ENCODE data around the gene RAI1.

Gene RAI1

GRCh38 chr17:17736205-17737183 is 55.2 kb downstream of the RAI1 start:
- no peak for DNase-seq

DNA sequence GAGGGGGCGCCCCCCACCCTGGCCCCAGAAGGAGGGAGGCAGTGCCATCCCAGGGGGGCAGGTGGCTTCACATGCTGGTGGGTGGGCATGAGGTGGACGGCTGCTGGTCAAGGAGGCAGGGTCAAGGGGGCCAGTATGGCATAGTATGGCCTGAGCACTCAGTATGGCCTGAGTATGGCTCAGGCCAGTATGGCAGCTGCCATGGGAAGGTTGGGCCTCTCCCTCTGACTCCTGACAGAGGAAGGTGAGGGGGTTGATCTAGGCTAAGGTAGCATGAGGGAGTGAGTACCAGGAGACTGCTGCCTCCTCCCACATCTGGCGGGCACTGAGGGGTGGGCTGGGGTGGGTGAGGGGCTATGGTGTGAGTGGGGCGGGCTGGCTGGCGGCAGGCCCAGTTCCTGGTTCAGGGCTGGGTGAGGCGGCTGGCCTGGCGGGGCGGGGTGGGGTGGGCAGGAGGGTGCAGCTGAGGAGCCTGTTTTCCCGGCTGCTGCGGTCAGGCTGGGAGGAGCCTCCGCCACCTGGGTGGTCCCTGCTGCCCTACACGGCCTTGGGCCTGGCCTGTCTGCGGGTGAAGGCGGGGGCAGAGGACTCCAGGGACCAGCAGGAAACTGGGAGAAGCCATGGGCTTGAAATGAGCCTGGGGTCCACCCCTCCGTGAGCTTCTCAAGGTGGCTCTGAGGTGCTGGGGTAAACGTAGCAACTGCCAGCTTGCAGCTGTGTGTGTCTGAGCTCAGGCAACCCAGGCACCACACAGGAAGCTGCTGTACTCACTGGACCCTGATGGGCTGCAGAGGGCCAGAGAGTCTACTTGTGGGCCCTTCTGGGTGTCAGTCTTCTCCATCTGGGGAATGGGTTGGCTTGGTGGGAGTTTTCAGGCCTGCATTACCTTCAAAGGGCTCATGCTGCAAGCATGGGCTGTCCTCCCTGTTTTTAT is 57.0 kb downstream of the RAI1 start:
- DNase-seq, result no peak

DNA sequence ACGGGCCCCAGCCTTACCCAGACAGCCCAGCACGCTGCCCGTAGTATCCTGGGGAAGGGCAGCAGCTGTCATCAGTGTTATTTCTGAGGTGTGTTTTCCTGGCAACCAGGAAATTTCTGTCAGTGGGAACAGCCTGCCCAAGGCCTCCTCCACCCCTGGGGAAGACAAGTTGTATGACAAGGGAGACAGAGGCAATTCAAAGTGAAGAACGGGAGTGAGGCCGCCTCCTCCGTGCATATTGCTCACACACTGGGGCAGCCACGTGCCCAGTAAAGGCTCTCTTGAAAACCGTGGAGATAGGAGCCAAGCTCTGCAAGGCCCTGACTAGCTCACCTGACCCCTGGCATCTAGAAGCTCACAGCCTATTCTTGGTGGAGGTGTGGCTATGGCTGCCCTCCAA is 57.6 kb downstream of the RAI1 start:
- DNase-seq, result no peak

- DNase-seq, result no peak
Observed at GRCh38 chr17:17739388-17740066, 58.3 kb downstream of the RAI1 start.

DNA sequence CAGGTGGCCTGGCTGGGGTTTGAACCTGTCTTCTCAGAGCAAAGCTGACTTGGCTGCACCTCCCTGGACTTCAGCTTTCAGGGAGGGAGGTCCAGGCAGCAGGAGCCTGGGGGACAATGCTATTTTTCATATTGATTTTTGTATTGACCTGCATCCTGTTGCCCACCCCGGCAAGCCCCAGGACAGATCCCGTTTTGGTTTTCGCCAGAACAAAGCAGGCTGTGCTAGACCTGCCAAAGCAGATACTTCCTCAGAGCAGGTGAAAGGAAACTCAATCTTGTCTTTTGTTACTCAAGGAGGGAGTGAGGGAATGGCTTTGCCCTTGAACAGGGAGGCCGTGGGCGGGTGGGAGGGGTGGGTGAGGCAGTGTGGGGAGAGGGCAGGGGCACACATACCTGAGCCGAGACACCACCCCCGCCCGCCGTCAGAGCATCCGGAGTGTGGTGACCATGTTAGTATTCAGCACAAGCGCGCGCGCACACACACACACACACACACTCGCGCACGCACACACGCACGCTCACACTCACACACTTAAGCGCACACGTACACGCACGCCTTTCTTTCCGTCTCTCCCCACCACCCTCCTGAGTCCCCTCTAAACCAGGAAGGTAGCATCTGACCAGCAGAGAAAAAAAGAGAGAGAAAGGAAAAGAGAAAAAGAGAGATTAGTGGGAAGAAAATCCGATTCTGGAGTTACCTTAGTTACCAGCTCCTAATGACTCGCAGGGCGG is 59.5 kb downstream of the RAI1 start:
- no peak for DNase-seq

DNA sequence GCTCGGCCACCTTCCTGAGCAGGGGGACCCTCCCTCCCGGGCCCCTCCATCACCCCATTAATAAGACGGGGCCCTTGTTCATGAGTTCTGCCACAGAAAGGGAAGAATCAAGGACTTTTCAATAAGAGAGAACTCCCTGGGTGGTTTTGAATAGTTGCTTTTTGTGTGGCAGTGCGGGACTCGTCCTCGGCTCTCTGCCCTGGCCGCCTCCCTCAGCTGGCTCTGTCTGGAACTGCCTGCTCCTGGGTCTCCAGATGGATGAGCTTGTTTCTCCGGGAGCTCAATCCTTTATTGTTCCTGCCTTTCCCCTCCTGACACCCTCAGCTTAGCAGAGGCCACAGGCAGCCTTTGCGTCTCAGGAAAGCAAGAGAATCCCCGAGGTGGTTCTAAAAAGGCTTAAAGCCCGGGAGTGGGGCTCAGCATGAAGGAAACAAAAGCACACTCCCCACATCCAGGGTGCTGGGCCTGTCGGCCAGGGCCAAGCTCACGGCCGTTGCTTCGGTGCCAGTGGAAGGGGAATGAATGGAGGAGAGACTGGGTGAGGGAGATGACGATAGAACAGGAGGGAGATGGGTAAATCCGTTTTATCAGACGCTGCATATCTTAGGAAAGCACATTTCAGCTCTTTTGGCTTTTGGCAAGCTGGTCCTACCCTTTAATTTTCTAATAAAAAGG is 60.2 kb downstream of the RAI1 start:
- no peak for DNase-seq

DNA sequence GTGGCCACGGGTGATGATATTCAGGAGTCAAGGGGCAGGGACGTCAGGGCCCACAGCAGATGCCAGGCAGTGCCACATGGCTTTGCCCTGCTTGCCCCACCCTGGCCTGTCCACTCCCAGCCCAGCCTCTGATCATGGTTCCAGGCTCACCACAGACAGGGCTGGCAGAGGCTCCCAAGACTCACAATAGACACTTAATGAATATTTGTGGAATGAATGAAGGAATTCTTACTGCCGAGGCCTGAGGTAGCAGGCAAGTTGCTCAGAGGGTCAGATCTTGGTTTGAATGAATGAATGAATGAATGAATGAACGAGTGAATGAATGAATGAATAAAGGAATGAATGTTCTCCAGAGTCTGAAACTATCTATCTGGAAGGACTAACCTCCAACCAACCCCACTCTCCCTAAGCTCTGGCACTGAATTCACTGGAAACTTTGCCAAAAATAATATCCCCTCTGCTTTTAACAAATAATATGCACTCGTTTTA is 60.9 kb downstream of the RAI1 start:
- DNase-seq, result no peak

GRCh38 chr17:17742688-17743390 is 61.6 kb downstream of the RAI1 start:
- no peak for DNase-seq

GRCh38 chr17:17743391-17744112 is 62.3 kb downstream of the RAI1 start:
- no peak for DNase-seq

- no peak for DNase-seq
Observed at GRCh38 chr17:17744116-17744515, 62.9 kb downstream of the RAI1 start.

DNA sequence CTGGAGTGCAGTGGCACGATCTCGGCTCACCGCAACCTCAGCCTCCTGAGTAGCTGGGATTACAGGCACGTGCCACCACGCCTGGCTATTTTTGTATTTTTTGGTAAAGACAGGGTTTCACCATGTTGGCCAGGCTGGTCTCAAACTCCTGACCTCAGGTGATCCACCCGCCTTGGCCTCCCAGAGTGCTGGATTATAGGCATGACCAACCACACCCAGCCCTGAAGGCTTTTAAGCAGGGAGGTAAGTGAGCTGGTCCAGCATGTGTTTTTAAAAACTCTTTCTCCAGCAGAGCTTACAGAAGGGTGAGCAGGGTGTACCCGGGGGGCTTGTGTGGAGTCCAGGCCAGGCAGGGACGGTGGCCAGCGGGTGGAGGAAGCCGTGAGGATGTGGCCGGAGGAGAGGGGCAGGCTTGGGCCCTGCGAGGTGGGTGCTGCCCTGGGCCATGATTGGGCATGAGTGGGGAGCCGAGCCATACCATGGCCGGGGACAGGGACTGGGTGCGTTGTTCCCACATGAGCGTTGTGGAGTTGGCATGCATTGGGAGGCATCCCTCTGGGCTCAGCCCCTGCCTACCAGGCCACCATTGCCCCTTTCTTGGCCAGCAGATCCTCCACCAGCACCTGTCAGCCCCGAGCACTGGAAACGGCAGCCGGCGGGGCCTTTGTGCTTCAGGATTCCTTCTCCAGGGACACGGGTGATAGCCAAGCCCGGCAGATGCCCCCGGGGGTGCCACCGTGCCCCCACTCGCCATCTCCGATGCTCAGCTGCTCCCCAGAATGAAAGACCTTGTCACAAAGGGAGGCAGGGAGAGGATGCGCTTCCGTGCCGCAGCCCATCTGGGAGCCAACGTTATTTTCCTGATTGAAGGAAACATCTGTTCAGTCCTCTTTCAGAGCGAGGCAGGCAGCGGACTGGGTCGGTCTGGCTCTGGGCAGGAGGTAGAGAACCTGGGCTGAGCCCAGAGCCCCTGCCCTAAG is 64.5 kb downstream of the RAI1 start:
- DNase-seq, result no peak

DNA sequence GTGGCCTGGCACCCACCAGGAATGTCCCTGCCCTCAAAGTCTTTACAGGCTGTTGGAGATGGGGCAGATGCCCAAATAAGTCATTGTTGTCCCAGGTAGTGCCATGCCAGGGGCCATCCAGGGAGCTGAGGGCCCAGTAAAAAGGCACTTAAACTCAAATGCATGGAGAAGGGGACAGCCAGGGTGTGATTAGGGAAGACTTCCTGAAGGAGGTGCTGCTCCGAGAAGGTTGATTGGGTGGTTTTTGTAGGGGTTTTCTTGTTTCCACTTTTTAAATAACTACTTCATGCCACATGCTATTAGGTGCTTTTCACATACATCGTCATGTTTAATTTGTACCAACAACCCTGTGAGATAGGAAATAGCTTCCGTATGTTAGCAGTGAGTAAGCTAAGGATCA is 66.9 kb downstream of the RAI1 start:
- DNase-seq, result no peak

DNA sequence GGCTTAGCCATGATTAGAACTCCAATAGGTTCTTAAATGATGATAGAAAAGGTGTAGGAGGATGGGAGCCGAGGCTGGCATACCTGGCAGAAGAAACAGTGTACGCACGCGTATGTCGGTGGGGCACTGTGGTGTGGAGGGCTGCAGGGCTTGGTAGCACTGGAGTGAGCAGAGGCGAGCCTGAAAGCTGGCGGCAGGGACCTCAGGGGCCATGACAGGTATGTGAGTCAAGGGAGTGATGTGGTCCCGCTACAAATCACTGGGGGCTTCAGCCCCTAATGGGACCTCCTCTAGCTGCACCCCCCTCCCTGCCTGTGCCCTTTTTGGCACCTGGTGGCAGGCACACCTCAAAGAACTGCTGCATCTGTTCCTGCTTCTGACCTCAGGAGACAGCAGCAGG is 67.3 kb downstream of the RAI1 start:
- no peak for DNase-seq

- no peak for DNase-seq
Observed at GRCh38 chr17:17749025-17749772, 67.9 kb downstream of the RAI1 start.

- DNase-seq, result no peak
Observed at GRCh38 chr17:17749921-17750320, 68.7 kb downstream of the RAI1 start.

DNA sequence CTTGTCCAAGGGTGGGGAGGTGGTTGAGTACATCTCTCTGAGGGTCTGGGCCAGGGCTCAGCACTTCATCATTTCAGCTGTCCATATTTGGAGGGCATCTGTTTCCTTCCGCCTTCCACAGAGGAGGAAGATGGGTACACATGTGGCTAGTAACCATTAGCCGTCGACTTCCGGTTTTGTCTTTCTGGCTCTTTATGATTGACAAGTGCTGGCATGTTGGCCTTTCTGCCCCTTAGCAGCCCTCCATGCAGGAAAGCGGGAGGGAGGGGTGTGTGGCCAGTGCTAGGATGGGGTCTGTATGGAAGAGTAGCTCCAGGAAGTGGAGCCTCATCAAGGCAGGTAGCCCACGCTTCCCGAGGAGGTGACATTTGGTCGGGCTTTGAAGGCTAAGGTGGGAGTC is 69.6 kb downstream of the RAI1 start:
- DNase-seq, result no peak

DNA sequence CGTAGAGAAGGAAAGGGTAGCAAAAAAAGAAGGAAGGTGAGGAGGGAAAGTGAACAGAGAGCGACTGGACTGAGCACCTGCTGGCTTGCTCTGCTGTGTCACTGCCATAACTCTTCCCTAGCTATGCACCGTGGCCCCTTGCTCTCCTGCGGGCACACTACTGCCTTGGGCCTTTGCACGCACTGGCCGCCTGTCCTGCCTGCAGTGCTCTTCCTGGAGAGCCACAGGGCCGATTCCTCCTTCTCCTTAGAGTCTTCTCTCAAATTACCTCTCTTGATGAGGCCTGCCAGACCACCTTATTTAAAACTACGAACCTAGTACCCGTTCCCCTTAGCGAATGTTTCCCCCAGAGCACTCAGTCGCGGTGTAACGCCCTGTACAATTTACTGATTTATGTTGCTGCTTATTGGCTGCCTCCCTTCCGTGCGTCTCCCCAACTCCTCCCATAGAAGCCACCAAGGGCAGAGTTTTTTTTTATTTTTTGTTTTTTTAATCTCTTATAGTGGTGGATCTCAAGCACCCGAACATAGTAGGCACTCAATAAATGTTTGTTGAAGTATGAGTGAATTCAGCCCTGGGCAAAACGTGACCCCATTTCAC is 70.3 kb downstream of the RAI1 start:
- no peak for DNase-seq
